GM12865 (cell line): ENCODE measurements around the gene RAG1.

Experiments used
- DNase-seq: peaks from one replicate; pipeline ENCODE4 v3.0.0; 2010; ENCODE audit warnings: low read depth
- H3K4me3 ChIP-seq: 2 replicates; pipeline ENCODE4 v1.5.1; 2011; ENCODE audit warnings: mild to moderate bottlenecking, low read depth, low read length, control low read depth
- CTCF ChIP-seq: IDR thresholded peaks from 2 replicates; pipeline ENCODE4 v1.5.1; 2011; ENCODE audit warnings: low read length, control low read depth, low read depth, inconsistent platforms; ENCODE audit not compliant: insufficient read depth; ENCODE audit errors: missing control alignments

Gene RAG1

DNA sequence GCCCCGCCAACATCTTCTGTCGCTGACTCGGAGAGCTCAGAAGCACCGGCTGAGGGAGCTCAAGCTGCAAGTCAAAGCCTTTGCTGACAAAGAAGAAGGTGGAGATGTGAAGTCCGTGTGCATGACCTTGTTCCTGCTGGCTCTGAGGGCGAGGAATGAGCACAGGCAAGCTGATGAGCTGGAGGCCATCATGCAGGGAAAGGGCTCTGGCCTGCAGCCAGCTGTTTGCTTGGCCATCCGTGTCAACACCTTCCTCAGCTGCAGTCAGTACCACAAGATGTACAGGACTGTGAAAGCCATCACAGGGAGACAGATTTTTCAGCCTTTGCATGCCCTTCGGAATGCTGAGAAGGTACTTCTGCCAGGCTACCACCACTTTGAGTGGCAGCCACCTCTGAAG lies 6.7 kb downstream of the RAG1 start:
- DNase-seq, result no peak
- TF ChIP-seq CTCF, result no peak
- H3K4me3 ChIP-seq, result no peak overlapping the region

GRCh38 chr11:36577373-36577772 lies 9.6 kb downstream of the RAG1 start:
- no peak for TF ChIP-seq CTCF
- no peak overlapping the region for H3K4me3 ChIP-seq
- no peak for DNase-seq

- no peak for TF ChIP-seq CTCF
- no peak for DNase-seq
- no peak overlapping the region for H3K4me3 ChIP-seq
These were observed 10.1 kb downstream of the RAG1 start for GRCh38 chr11:36577859-36578258.

DNA sequence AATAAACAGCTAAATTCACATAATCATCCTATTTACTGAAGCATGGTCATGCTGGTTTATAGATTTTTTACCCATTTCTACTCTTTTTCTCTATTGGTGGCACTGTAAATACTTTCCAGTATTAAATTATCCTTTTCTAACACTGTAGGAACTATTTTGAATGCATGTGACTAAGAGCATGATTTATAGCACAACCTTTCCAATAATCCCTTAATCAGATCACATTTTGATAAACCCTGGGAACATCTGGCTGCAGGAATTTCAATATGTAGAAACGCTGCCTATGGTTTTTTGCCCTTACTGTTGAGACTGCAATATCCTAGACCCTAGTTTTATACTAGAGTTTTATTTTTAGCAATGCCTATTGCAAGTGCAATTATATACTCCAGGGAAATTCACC lies 10.7 kb downstream of the RAG1 start:
- no peak for DNase-seq
- H3K4me3 ChIP-seq, result no peak overlapping the region
- no peak for TF ChIP-seq CTCF

DNA sequence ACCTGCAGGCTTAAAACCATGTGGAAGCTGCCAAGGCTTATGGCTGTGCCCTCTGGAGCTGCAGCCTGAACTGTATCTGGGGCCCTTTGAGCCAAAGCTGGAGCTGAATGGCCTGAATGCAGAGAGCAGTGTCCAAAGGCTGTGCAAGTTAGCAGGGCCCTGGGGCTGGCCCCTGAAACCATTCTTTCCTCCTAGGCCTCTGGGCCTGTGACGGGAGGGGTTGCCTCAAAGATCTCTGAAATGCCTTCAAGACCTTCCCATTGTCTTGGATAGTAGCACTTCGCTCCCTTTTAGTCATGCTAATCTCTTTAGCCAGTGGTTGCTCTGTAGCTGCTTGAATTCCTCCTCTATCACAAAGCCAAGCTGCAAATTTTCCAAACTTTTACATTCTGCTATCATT lies 13.7 kb downstream of the RAG1 start:
- DNase-seq, result no peak
- no peak for TF ChIP-seq CTCF
- H3K4me3 ChIP-seq, result no peak overlapping the region

DNA sequence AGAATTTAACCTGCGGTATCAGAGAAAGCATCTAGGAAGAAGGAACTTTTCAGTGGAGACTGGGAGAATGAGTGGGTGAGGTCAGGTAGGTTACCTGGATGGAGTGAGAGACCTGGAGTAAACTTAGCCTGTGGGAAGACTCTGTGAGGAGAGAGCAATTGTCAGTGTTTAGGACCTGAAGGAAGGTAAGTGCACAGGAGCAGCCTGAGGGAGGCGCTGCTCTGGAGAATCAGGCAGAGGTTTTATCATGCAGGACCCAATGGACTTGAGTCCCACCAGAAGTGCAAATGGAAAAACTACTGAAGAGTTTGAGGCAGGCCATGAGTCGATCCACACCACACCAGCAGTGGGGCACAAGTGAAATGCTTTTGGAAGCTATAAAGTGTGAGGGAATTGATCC lies 15.9 kb downstream of the RAG1 start:
- TF ChIP-seq CTCF, result no peak
- no peak for DNase-seq
- no peak overlapping the region for H3K4me3 ChIP-seq

DNA sequence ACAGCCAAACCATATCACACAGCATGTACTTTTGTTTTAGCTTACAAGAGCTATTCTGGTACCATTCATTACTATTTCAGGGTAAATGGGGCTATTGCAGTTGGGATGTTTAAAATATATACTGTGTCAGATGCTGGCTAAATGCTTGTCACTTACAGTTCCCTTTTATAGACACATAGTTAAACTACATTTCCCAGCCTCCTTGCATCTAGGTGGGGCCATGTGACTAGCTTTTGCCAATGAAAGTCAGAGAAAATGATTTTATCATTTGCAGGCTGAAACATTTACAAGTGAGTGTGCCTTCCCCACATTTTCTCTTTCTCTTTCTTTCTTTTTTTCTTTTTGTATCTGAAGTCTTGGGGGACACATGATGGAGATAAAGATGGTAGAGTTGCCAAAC lies 18.7 kb downstream of the RAG1 start:
- DNase-seq, result no peak
- no peak overlapping the region for H3K4me3 ChIP-seq
- TF ChIP-seq CTCF, result no peak
